ENCODE measurements around the gene EEIG2.
A peak's percentile ranks its signal among the peaks of the same experiment; 100 is the strongest.
"Not testable (repeated sequence)": the region's sequence is repeated elsewhere in the genome, so short reads cannot be mapped to it uniquely, and the experiment has no call there.

The EEIG2 gene

DNA sequence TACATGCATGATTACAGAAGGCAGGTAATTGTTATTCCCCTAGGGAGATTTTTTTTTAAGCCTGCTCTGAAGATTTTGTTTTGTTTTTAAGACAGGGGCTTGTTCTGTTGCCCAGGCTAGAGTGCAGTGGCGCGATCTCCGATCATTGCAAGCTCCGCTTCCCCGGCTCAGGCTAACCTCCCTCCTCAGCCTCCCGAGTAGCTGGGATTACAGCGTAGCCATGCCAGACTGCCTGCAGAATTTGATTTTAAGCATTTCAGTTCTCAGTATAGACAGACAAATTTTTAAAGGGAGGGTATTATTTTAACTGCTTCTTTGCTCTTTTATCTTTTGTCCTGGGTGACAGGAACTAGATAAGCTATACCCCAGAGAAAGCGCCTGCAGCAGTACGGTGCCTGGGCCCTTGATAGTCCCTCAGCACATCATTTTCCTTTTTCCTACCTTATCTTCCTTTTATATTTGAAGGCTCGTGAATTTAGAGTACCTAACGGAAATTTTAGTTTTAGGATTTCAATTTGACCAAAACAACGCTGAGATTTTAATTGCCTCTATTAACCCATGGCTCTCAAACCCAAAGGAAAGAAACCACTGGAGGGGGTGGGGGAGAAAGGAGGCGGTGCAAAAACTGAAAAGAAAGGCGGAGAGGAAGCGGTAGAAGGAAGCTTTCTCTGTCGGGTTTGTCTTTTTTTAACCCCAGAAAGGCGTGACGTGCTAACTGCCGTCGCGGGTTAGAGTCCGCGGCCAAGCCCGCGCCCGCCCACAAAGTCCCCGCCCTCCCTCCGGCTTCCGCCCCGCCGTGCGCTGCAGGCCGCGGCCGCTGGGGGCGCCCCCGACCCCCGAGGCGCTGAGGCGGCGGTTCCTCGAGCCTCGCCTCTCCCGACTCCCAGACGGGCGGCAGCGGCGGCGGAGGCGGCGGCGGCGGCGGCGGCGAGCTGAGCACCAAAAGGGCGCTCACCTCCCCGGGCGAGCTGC is at the start of gene EEIG2:
Gene EEIG2, plus strand, starts transcription at position 886 of the 972 bp plus-strand sequence. CDS start 329 bp downstream, outside the sequence.
- DNase-seq: peak; percentile 96

DNA sequence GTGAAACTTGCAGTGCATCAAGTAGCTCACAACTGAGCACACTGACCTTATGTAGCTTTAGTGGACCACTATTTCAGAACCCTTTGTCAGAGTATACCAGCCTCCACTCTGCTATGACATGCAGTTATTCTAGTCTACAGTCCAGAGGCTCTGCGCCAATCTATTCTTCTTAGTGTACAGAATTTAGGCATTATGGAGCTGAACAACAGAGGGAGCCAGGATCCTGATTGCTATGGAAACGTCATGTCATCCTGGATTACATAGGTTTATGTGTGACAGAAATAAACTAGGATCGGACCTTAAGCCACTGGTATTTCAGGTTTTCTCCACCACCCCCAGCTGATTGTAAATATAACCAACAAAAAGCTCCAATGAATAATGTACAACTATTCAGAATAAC is 48.1 kb upstream of the EEIG2 start:
- DNase-seq: no peak

DNA sequence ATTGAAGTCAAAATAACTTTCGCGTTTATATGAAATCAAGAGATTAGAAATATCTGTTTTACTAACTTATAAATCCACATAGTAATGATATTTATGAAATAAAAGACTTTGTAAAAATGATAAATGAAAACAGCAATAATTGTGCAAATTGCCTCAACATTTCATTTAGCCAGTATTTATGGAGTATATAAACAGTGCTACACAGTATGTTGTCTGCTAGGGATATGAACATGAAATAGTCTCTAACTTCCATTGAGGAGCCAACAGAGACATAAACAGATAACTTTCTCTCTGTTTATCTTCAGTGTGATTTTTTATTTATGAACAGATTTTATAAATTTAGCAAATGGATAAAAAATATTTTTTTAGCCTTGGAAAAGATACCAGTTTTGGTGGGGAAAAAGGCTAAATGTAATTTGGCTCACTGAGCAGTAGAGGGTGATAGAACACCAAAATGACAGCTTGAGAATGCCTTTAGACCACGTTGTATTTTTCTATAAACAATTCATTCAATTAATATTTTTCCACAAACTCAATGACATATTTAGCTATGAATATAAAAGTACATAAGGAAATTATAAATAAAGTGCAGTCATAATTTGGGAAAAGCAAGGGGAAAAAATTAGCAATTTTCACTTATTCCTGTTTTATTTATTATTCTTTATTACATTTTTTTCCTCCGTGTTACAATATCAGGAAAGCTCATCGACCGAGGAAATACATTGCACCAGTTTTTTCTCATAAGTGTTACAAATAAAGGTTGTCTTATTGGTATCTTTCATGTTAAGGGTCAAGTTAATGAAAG is 47.5 kb upstream of the EEIG2 start:
- no peak for DNase-seq

DNA sequence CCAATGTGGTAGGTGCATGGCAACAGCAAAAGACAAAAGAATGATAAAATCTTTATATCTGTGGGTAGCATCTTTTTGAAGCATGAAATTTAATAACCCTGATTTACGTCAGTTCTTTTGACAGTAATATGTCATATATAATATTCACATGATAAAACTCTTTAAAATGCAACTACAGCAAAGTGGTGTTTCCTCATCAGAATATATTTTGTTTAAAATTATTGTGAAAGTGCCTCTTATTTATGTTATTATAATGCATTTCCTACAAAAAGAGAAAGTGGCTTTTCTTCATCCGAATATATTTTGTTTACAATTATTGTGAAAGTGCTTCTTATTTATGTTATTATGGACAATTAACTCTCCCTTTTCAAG is 46.9 kb upstream of the EEIG2 start:
- DNase-seq: no peak

DNA sequence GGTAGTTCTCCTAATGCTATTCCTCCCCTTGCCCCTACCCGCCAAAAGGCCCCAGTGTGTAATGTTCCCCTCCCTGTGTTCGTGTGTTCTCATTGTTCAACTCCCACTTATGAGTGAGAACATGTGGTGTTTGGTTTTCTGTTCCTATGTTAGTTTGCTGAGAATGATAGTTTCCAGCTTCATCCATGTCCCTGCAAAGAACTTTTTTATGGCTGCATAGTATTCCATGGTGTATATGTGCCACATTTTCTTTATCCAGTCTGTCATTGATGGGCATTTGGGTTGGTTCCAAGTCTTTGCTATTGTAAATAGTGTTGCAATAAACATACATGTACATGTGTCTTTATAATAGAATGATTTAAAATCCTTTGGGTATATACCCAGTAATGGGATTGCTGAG is 46.0 kb upstream of the EEIG2 start:
- DNase-seq: not testable (repeated sequence)

DNA sequence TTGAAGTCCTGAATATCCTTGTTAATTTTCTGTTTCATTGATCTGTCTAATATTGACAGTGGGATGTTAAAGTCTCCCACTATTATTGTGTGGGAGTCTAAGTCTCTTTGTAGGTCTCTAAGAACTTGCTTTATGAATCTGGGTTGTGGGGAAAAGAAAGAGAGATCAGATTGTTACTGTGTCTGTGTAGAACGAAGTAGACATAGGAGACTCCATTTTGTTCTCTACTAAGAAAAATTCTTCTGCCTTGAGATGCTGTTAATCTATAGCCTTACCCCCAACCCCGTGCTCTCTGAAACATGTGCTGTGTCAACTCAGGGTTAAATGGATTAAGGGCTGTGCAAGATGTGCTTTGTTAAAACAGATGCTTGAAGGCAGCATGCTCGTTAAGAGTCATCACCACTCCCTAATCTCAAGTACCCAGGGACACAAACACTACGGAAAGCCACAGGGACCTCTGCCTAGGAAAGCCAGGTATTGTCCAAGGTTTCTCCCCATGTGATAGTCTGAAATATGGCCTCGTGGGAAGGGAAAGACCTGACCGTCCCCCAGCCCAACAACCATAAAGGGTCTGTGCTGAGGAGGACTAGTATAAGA is 42.5 kb upstream of the EEIG2 start:
- not testable (repeated sequence) for DNase-seq

DNA sequence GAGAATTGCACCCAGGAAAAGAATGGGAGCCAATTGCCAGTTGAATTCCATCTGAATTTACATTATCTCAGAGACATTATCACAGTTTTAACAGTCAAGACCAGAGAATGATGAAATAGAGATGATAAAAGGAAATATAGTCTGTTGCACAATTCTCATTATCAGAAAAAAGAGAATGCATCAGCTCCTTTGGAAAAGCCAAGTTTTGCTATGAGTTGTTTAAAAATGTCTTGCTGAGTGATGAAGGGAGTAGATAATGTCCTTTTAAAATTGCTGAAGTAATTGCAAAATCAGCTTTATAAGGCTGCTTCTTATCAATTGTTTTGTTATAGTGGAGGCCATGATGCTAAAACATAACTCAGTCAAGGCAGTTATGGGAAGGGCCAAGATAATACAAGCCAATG is 37.9 kb upstream of the EEIG2 start:
- DNase-seq: no peak

DNA sequence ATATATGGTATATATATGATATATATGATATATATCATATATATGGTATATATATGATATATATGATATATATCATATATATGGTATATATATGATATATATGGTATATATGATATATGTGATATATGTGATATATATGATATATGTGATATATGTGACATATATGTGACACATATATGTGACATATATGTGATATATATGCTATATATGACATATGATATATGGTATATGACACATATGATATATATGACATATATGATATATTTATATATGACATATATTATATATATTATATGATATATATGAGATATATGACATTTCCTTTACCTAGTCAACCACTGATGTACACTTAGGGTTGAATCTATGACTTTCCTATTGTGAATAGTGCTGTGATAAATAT is 36.1 kb upstream of the EEIG2 start:
- DNase-seq: no peak

DNA sequence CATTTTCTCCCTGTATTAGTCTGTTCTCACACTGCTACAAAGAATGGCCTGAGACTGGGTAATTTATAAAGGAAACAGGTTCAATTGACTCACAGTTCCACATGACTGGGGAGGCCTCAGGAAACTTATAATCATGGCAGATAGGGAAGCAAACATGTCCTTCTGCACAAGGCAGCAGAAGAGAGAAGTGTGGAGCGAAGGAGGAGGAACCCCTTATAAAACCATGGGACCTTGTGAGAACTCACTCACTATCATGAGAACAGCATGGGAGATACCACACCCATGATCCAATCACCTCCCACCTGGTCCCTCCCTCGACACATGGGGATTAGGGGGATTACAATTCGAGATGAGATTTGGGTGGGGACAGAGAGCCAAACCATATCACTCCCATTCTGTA is 35.2 kb upstream of the EEIG2 start:
- no peak for DNase-seq

DNA sequence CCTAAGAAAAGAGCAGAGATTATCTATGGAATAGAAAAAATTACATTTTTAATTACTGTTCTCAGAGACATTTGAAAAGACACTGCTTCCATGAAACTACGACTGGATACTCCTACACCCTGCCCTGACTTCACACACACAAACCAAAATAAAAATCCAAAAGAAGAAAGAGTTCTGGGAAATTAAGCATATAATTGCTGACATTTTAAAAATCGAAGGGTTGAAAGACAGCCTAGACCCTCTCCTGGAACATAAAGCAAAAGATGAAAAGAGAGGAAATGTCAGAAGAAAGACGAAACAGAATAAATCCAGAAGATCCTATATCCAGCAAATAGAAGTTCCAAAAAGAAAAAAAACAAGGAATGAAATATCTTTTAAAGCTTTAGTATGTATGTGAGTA is 32.8 kb upstream of the EEIG2 start:
- DNase-seq: no peak

DNA sequence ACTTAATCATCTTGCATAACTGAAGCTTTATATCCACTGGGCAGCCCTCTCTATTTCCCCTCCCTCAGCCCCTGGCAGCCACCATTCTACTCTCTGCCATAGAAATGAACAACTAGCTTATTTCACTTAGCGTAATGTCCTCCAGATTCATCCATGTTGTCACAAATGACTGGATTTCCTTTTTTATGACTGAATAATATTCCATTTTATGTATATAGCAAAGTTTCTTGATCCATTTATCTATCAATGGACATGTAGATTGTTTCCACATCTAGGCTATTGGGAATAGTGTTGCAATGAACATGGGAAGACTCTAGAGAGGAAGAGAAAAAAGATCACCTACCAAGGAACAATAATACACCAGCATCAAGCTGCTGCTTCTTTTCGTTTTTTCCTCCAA is 32.1 kb upstream of the EEIG2 start:
- DNase-seq: no peak

DNA sequence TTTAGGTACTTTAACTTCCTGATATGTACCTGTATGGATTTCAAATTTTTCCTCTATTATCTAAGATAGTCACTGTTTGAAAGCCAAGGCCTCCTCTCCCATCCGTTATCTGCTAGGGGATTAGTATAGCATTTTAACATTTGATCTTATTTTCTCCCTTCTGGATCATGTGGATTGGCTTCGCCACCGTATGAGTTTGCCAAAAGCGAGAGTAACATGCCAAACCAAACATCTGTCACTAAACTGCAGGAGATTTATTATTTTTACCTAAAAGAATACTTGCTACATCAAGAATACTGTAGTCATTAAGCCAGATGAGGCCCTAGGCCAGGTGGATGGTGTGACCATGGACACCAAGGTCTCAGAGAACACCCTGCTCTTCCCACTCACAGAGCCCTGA is 28.5 kb upstream of the EEIG2 start:
- DNase-seq: no peak

DNA sequence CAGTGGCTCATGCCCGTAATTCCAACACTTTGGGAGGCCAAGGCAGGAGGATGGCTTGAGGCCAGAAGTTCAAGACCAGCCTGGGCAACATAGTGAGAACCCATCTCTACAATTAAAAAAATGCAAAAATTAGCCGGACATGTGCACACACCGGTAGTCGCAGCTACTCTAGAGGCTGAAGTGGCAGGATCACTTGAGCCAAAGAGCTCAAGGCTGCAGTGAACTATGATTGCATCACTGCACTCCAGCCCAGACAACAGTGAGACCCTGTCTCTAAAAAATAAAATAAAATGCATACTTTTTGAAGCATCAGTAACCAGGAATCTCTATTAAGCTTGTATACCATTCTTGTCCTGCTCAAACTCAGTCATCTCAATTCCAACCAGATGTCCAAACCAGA is 27.2 kb upstream of the EEIG2 start:
- no peak for DNase-seq

DNA sequence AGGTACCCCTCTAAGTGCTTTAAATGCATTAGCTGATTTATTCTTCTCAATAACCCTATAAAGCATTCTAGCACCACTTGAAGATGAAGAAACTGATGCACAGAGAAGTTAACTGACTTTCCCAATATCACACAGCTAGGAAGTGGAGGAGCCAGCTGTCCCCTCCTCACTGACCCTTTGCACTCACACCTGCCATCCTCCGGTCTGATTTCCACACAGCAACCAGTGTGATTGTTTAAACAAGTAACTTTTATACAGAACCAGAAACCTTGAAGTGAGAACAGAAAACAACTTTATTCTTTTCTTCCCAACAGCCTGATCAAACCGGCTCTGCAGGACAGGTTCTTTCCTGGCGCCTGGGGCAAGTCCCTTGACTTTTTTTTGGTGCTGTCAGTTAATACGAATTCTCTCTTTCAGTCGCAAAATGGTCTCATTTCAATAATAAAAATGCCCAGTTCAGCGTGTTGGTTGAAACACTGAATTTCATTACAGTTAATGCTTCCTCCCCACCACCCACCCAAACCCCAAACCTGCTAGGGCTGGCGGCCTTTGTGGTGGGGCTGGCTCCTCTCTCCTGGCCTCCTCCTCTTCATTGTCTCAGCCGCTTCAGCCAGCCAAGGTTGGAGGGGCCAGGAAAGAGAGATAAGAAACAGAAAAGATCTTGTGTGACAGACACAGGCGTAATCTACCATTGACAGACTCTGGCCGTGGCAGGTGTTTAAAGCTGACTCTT is 26.4 kb upstream of the EEIG2 start:
- DNase-seq: no peak

DNA sequence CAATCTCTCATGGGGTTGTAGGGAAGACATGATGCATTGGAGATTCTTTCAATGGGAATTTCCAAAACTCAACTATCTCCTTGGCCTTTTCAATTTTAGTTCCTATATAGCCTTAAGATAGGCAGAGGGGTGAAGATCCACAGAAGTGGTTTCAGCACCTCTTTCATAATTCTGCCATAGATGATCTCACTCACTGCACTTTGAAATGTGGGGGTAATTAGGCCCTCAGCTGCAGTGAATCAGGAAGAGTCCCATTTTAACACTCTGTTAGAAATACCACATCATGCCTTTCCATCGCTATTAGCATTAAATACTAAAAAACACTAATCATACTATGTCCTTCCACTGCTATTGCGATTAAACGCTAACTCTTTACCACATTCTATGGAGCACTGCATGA is 25.1 kb upstream of the EEIG2 start:
- DNase-seq: no peak

DNA sequence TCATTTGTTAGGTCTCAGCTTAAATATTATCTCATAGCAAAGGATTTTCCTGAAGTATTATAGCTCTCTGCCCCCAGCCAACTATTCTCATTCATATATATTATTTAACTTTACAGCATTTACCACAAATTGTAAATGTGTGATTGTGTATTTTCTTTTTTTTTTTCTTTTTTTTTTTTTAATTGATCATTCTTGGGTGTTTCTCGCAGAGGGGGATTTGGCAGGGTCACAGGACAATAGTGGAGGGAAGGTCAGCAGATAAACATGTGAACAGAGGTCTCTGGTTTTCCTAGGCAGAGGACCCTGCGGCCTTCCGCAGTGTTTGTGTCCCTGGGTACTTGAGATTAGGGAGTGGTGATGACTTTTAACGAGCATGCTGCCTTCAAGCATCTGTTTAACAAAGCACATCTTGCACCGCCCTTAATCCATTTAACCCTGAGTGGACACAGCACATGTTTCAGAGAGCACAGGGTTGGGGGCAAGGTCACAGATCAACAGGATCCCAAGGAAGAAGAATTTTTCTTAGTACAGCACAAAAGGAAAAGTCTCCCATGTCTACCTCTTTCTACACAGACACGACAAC is 24.5 kb upstream of the EEIG2 start:
- not testable (repeated sequence) for DNase-seq

DNA sequence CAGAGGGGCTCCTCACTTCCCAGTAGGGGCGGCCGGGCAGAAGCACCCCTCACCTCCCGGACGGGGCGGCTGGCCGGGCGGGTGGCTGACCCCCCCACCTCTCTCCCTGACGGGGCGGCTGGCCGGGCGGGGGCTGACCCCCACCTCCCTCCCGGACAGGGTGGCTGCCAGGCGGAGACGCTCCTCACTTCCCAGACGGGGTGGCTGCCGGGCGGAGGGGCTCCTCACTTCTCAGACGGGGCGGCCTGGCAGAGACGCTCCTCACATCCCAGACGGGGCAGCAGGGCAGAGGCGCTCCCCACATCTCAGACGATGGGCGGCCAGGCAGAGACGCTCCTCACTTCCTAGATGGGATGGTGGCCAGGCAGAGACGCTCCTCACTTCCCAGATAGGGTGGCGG is 23.9 kb upstream of the EEIG2 start:
- DNase-seq: not testable (repeated sequence)

DNA sequence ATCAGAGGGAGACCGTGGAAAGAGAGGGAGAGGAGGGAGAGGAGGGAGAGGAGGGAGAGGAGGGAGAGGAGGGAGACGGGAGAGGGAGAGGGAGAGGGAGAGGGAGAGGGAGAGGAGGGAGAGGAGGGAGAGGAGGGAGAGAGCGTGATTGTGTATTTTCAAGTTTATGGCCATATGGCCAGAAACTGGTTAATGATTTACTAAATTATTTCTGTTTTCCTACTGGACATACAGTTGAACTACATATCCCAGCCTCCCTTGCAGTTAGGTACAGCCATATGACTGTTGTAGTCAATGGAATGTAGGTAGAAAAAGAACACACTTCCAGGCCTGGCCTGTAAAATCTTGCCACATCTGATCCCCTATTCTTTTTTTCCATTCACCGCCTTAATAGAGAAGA is 23.1 kb upstream of the EEIG2 start:
- not testable (repeated sequence) for DNase-seq

DNA sequence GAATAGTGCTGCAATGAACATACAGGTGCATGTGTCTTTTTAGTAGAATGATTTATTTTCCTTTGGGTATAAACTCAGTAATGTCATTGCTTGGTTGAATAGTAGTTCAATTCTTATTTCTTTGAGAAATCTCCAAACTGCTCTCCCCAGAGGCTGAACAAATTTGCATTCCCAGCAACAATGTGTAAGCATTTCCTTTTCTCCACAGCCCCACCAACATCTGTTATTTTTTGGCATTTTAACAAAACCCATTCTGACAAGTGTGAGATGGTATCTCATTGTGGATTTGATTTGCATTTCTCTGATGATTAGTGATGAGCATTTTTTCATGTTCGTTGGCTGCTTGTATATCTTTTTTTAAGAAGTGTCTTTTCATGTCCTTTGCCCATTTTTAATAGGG is 21.9 kb upstream of the EEIG2 start:
- no peak for DNase-seq

DNA sequence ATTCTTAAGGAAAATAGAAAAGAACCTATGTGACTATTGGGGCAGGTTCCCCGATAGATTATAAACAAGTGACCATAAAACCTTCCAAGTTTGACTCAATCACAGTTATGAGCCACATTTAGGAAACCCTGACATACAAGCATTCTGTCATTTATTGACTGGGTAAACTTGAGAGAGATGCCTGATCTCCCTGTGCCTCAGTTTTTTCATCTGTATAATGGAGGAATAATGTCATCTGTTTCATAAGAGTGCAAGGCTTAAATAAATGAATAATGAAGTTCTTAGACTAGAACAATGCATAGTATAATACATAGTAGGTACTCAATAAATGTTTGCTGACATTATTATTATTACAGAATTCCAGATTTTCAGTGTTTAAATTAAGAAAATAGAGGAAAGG is 18.9 kb upstream of the EEIG2 start:
- DNase-seq: no peak

DNA sequence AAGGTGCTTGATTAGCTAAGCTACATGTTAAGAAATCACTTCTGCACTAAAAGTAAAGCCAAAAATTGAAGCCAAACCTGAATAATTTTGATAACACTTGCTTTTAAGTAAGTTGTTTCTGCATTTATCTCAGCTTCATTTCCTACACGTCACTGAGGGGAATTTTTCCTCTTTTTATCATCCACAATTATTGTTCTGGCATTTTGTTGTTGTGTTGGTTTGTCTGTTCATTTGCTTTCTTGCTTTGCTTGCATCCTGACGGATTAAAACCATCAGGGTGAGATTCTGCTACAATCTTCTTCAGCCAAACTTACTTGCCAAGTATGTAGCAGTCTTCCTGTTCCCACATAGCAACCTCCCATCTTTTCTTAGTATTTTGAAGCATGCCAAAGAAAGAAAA is 18.0 kb upstream of the EEIG2 start:
- no peak for DNase-seq

DNA sequence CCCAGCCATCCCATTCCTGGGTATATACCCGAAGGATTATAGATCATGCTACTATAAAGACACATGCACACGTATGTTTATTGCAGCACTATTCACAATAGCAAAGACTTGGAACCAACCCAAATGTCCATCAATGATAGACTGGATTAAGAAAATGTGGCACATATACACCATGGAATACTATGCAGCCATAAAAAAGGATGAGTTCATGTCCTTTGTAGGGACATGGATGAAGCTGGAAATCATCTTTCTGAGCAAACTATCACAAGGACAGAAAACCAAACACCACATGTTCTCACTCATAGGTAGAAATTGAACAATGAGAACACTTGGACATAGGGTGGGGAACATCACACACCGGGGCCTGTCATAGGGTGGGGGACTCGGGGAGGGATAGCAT is 12.4 kb upstream of the EEIG2 start:
- not testable (repeated sequence) for DNase-seq
